Measurements from ENCODE around the gene KATNA1. TPM values are rescaled to one million over a fixed set of nuclear protein-coding genes. Genes with fewer than 3 reads are reported as not detected.

KATNA1 gene
- total and polyA plus RNA-seq, 2 donors (not counting 3 experiments of a cell fraction or from before 2014, with no cell fraction given), result 9.9 to 15.9 TPM

DNA sequence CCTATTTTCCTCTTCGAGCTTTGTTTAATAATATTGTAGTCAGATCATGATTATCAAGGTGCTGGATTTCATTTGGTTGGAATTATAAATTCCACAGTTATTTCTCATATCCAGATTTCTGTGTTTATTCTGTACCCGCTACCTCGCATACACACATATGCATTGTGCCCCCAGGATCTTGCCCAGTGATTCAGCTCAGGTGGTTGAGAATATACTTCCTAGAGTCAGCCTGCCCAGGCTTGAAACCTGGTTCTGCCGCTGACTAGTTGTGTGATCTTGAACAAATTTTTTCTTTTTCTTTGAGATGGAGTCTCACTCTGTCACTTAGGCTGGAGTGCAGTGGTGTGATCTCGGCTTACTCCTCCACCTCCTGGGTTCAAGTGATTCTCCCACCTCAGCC is 67.6 kb downstream of the KATNA1 start:
- H3K9me3 ChIP-seq (replicated peaks; ENCODE audit: control insufficient read depth, insufficient read depth, low read length), result no peaks in the 10 kb centered on the region
- no peaks in the 10 kb centered on the region for H3K9me1 ChIP-seq (replicated peaks; ENCODE audit: control insufficient read depth, extremely low read depth, insufficient read depth, low read length)
- DNase-seq (ENCODE audit: low read depth, low spot score) (no peak), FAIRE-seq (no peak)
- H3K4me3 ChIP-seq (replicated peaks in 1 of 3; ENCODE audit: insufficient read depth in 1 of 3, low read depth in 1 of 3, low read length in 3 of 3), result no peak overlapping the region
- no peaks in the 10 kb centered on the region for H4K20me1 ChIP-seq (replicated peaks; ENCODE audit: control insufficient read depth, extremely low read depth, insufficient read depth, low read length)
- dilution Hi-C loops (cut with MboI; ENCODE audit: extremely low pct_ligation_motif_present, low sequenced_read_pairs), result no loop called here
- no peaks in the 10 kb centered on the region for H3K4me1 ChIP-seq (ENCODE audit: control insufficient read depth, extremely low read depth, insufficient read depth, low read length)
- POLR2A ChIA-PET, result no interaction called here
- no peaks in the 10 kb centered on the region for H3K27me3 ChIP-seq (ENCODE audit: control insufficient read depth in 2 of 2, insufficient read depth in 2 of 2, low read length in 2 of 2)
- TF ChIP-seq EZH2 (IDR thresholded peaks at IDR 0.05; ENCODE audit: borderline replicate concordance, low read depth, low read length, severe bottlenecking) (no peak), MYC (IDR thresholded peaks at IDR 0.05; ENCODE audit: low read depth, low read length) (no peak), FOS (IDR thresholded peaks at IDR 0.05; ENCODE audit: borderline replicate concordance, insufficient read depth, low read length) (no peak)
- no peak overlapping the region for H3K27ac ChIP-seq (ENCODE audit: insufficient read depth, low read depth, low read length)
- no peak overlapping the region for H2AFZ ChIP-seq (ENCODE audit: low read depth, low read length)
- H3K4me2 ChIP-seq (ENCODE audit: insufficient read depth, low read length), result no peak overlapping the region
- BruUV-seq (replicated peaks), result no TSS peak
- no peak overlapping the region for H3K9ac ChIP-seq (replicated peaks; ENCODE audit: extremely low read depth, insufficient read depth, low read length)
- CTCF ChIA-PET, result no interaction called here
- H3K36me3 ChIP-seq (ENCODE audit: control insufficient read depth in 2 of 2, extremely low read depth in 1 of 2, insufficient read depth in 2 of 2, low read length in 2 of 2), result peaks cover 0 to 8% of the 10 kb centered on the region in 2 experiments
- H3K79me2 ChIP-seq (ENCODE audit: control insufficient read depth, insufficient read depth, low read length), result no peaks in the 10 kb centered on the region
- intact Hi-C loops (cut with micrococcal nuclease), result no loop called here

DNA sequence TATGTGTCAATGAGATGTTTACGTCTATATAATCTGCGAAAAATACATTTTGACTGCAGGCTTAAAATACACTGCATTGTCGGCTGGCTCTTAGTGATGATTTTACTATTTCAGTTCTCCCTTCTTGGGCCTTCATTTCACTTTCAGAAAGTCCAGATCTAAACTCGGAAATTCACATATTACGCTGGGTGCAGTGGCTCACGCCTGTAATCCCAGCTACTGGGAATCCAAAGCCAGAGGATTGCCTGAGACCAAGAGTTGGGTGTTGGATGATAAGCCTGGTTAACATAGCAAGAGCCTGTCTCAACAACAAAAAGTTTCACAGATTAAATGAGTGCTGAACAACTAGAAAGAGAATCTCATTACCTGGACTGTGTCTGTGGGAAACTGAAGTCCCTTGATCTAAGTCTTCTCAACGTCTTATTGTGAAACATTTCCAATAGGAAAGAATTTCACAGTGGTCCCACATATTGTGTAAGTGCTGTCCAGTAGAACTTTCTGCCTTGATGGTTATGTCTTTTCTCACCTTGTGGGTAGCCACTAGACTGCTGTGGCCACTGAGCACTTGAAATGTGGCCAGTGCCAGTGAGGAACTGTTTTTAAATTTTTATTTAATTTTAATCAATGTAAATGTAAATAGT is 80.4 kb downstream of the KATNA1 start:
- no peak overlapping the region for H3K9ac ChIP-seq (replicated peaks; ENCODE audit: extremely low read depth, insufficient read depth, low read length)
- peaks cover 16% of the 10 kb centered on the region for H3K4me1 ChIP-seq (ENCODE audit: control insufficient read depth, extremely low read depth, insufficient read depth, low read length)
- no peaks in the 10 kb centered on the region for H3K9me1 ChIP-seq (replicated peaks; ENCODE audit: control insufficient read depth, extremely low read depth, insufficient read depth, low read length)
- ChIA-PET CTCF (no interaction called here), POLR2A (no interaction called here)
- H2AFZ ChIP-seq (ENCODE audit: low read depth, low read length), result no peak overlapping the region
- H3K79me2 ChIP-seq (ENCODE audit: control insufficient read depth, insufficient read depth, low read length), result peaks cover 19% of the 10 kb centered on the region
- no peak for DNase-seq (ENCODE audit: low read depth, low spot score)
- no peaks in the 10 kb centered on the region for H3K27me3 ChIP-seq (ENCODE audit: control insufficient read depth in 2 of 2, insufficient read depth in 2 of 2, low read length in 2 of 2)
- H3K4me3 ChIP-seq (replicated peaks in 1 of 3; ENCODE audit: insufficient read depth in 1 of 3, low read depth in 1 of 3, low read length in 3 of 3), result no peak overlapping the region
- intact Hi-C loops (cut with micrococcal nuclease) (loop anchor here (2.0 to 5.0 kb wide), 4 partner anchors 81 to 354 kb away; partner anchors contain the start of genes KATNA1, LATS1, LRP11 and RAET1G), dilution Hi-C loops (cut with MboI; ENCODE audit: extremely low pct_ligation_motif_present, low sequenced_read_pairs) (no loop called here)
- no peak for TF ChIP-seq GATA2 (IDR thresholded peaks at IDR 0.05; ENCODE audit: insufficient read depth, insufficient read length, low read depth, low read length)
- no peak for TF ChIP-seq MYC (IDR thresholded peaks at IDR 0.05; ENCODE audit: low read depth, low read length)
- TF ChIP-seq, protein P1, sequence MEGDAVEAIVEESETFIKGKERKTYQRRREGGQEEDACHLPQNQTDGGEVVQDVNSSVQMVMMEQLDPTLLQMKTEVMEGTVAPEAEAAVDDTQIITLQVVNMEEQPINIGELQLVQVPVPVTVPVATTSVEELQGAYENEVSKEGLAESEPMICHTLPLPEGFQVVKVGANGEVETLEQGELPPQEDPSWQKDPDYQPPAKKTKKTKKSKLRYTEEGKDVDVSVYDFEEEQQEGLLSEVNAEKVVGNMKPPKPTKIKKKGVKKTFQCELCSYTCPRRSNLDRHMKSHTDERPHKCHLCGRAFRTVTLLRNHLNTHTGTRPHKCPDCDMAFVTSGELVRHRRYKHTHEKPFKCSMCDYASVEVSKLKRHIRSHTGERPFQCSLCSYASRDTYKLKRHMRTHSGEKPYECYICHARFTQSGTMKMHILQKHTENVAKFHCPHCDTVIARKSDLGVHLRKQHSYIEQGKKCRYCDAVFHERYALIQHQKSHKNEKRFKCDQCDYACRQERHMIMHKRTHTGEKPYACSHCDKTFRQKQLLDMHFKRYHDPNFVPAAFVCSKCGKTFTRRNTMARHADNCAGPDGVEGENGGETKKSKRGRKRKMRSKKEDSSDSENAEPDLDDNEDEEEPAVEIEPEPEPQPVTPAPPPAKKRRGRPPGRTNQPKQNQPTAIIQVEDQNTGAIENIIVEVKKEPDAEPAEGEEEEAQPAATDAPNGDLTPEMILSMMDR (IDR thresholded peaks at IDR 0.05; ENCODE audit: extremely low read depth in 1 of 2, insufficient read depth in 1 of 2, low read depth in 1 of 2, low read length in 2 of 2), result no peak
- no peak for TF ChIP-seq POLR2A (IDR thresholded peaks at IDR 0.05; ENCODE audit: low read depth, low read length)
- TF ChIP-seq EZH2 (IDR thresholded peaks at IDR 0.05; ENCODE audit: borderline replicate concordance, low read depth, low read length, severe bottlenecking), result no peak
- TF ChIP-seq POLR2AphosphoS5 (IDR thresholded peaks at IDR 0.05; ENCODE audit: insufficient read depth, low read depth, low read length), result no peak
- no peak for TF ChIP-seq FOS (IDR thresholded peaks at IDR 0.05; ENCODE audit: borderline replicate concordance, insufficient read depth, low read length)
- TF ChIP-seq JUN (IDR thresholded peaks at IDR 0.05; ENCODE audit: borderline replicate concordance, insufficient read depth, insufficient read length, low read depth), result no peak
- TF ChIP-seq, protein P2, sequence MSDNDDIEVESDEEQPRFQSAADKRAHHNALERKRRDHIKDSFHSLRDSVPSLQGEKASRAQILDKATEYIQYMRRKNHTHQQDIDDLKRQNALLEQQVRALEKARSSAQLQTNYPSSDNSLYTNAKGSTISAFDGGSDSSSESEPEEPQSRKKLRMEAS (IDR thresholded peaks at IDR 0.05; ENCODE audit: insufficient read depth, insufficient read length), result no peak
- FAIRE-seq, result no peak
- H3K9me3 ChIP-seq (replicated peaks; ENCODE audit: control insufficient read depth, insufficient read depth, low read length), result no peaks in the 10 kb centered on the region
- no TSS peak for BruUV-seq (replicated peaks)
- no peaks in the 10 kb centered on the region for H4K20me1 ChIP-seq (replicated peaks; ENCODE audit: control insufficient read depth, extremely low read depth, insufficient read depth, low read length)
- H3K4me2 ChIP-seq (ENCODE audit: insufficient read depth, low read length), result no peak overlapping the region
- no peaks in the 10 kb centered on the region for H3K36me3 ChIP-seq (ENCODE audit: control insufficient read depth in 2 of 2, extremely low read depth in 1 of 2, insufficient read depth in 2 of 2, low read length in 2 of 2)
- H3K27ac ChIP-seq (ENCODE audit: insufficient read depth, low read depth, low read length), result no peak overlapping the region

All from endothelial cell of umbilical vein (primary cell).